ACC112 (cell line): ENCODE data around the gene SERPINA12.

Experiments used
- H2AFZ ChIP-seq: fragments of 200-600 bp; sonication (generic); one replicate; pipeline ENCODE4 v1.6.0; 2017; ENCODE audit warnings: antibody characterized with exemption, low read length; ENCODE audit not compliant: unreplicated experiment
- H3K27ac ChIP-seq: fragments of 200-600 bp; sonication (generic); 2 replicates; pipeline ENCODE4 v1.5.1; 2014; ENCODE audit warnings: low read depth, mild to moderate bottlenecking, antibody characterized with exemption, low read length, moderate library complexity
- H3K27me3 ChIP-seq: fragments of 200-600 bp; sonication (generic); 2 replicates; pipeline ENCODE4 v1.6.1; 2014; ENCODE audit warnings: mild to moderate bottlenecking, antibody characterized with exemption, low read length, moderate library complexity, mixed read lengths; ENCODE audit not compliant: insufficient read depth
- H3K36me3 ChIP-seq: fragments of 200-600 bp; sonication (generic); 2 replicates; pipeline ENCODE4 v1.6.1; 2016; ENCODE audit warnings: mild to moderate bottlenecking, antibody characterized with exemption, low read length, moderate library complexity, mixed read lengths; ENCODE audit not compliant: insufficient read depth
- H3K4me1 ChIP-seq: fragments of 200-600 bp; sonication (generic); one replicate; pipeline ENCODE4 v1.6.1; 2016; ENCODE audit warnings: low read length, mixed read lengths; ENCODE audit not compliant: insufficient read depth, unreplicated experiment, control insufficient read depth
- H3K4me3 ChIP-seq: fragments of 200-600 bp; sonication (generic); 2 replicates; pipeline ENCODE4 v1.5.1; 2014; ENCODE audit warnings: mild to moderate bottlenecking, low read depth, low read length
- H3K79me2 ChIP-seq: fragments of 200-600 bp; sonication (generic); one replicate; pipeline ENCODE4 v1.6.0; 2016; ENCODE audit warnings: low read length; ENCODE audit not compliant: control insufficient read depth, unreplicated experiment, insufficient read depth

Gene SERPINA12

DNA sequence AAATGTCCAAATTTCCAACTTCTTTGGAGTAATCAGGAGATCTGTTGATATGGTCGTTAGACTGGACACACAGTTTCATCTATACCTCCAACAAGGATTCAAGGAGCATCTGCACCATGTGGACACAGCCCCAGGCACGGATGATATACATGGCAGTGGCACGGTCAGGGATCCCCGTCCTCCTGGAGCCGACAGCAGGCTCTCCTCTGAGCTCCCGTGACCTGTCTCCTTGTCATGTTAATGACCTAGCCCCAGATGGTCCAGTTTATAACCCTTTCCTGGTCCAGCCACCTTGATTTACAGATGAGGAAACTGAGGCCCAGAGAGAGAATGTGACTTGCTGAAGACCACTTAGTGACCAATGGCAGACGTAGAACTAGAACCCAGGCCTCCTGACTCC lies 35.5 kb upstream of the SERPINA12 start:
- Histone ChIP-seq H2AFZ (no peak overlapping the region), H3K4me3 (no peak overlapping the region), H3K36me3 (no peaks in the 10 kb centered on the region), H3K27me3 (no peaks in the 10 kb centered on the region), H3K27ac (no peak overlapping the region), H3K4me1 (peaks cover 23% of the 10 kb centered on the region), H3K79me2 (no peaks in the 10 kb centered on the region)

GRCh38 chr14:94543449-94544124 lies 34.3 kb upstream of the SERPINA12 start:
- H2AFZ ChIP-seq, result no peak overlapping the region
- H3K79me2 ChIP-seq, result no peaks in the 10 kb centered on the region
- no peaks in the 10 kb centered on the region for H3K36me3 ChIP-seq
- no peak overlapping the region for H3K27ac ChIP-seq
- peaks cover 26% of the 10 kb centered on the region for H3K4me1 ChIP-seq
- H3K27me3 ChIP-seq, result no peaks in the 10 kb centered on the region
- H3K4me3 ChIP-seq, result no peak overlapping the region

- H2AFZ ChIP-seq, result no peak overlapping the region
- H3K4me3 ChIP-seq, result no peak overlapping the region
- no peak overlapping the region for H3K27ac ChIP-seq
- no peaks in the 10 kb centered on the region for H3K79me2 ChIP-seq
- H3K27me3 ChIP-seq, result no peaks in the 10 kb centered on the region
- peaks cover 26% of the 10 kb centered on the region for H3K4me1 ChIP-seq
- no peaks in the 10 kb centered on the region for H3K36me3 ChIP-seq
Measured at GRCh38 chr14:94542811-94543440, 33.7 kb upstream of the SERPINA12 start.

DNA sequence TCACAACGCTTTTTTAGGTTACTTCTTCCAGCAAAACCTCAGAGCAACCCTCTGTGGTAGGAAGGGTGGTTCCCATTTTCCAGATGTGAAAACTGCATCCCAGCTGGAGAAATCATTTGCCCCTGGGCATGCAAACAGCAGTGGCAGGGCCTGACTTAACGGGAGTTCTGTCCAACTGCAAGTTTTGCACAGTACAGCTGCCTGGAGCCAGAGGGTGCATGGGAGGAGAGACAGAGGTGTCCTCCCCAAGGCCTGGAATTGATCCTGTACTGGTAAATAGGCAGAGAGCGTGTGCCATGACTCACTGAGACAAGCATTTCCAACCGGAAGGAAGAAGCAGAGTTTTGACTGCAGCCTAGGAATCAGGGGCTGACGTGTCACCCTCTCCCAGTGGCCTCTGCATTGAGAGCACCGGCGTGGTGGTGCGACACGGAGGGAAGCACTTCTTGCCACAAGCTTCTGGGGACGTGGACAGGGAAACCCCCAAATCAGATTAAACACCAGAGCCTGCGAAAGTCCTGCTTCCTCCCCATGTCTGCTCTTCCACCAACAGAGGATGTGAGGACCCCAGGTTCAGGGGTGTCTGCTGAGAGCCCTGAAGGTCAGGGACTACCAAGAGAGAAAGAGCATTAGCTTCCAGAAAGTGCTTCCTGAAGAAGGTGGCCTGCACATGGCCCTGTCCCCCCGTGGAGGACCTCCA lies 33.0 kb upstream of the SERPINA12 start:
- Histone ChIP-seq H3K79me2 (no peaks in the 10 kb centered on the region), H3K4me1 (peaks cover 26% of the 10 kb centered on the region), H3K27ac (no peak overlapping the region), H3K4me3 (no peak overlapping the region), H2AFZ (no peak overlapping the region), H3K27me3 (no peaks in the 10 kb centered on the region), H3K36me3 (no peaks in the 10 kb centered on the region)

- Histone ChIP-seq H3K27me3 (no peaks in the 10 kb centered on the region), H3K4me1 (peaks cover 26% of the 10 kb centered on the region), H2AFZ (no peak overlapping the region), H3K36me3 (no peaks in the 10 kb centered on the region), H3K79me2 (no peaks in the 10 kb centered on the region), H3K4me3 (no peak overlapping the region), H3K27ac (no peak overlapping the region)
Measured at GRCh38 chr14:94541234-94541975, 32.1 kb upstream of the SERPINA12 start.

DNA sequence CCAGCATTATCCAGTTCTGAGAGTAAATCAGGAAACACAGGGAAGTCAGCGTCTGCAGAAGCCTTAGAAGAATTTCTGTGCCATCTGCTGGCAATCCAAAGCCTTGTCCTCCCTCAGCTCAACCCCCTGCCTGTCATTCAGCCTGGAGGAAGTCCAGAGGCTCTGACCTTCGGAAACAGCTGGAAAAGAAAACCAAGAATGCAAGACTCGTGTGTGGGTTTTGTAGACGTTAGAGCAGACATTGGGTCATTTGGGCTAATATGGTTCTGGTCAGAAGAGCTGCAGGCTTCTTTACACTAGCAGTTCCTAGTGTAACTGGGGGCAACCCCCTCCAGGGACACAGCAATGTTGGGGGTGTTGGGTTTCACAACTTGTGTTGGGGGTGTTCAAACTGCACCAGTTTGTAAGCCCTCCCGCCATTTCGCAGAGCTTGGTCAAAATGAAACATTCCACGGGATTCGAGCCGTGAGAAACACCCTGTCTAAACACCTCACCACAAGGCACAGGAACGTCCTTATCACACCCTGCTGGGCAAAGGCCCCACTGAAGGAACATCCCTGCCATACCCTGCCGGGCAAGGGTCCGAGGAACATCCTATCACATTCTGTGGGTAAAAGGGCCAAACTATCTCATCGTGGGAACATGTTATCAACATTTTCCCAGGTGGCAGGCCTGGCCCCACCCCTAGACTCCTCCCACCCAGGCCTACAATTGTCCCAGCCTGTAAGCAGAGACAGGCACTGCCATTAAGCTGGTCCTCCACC lies 30.9 kb upstream of the SERPINA12 start:
- no peak overlapping the region for H3K27ac ChIP-seq
- no peaks in the 10 kb centered on the region for H3K36me3 ChIP-seq
- H2AFZ ChIP-seq, result no peak overlapping the region
- no peaks in the 10 kb centered on the region for H3K79me2 ChIP-seq
- H3K4me1 ChIP-seq, result peaks cover 26% of the 10 kb centered on the region
- no peak overlapping the region for H3K4me3 ChIP-seq
- H3K27me3 ChIP-seq, result peaks cover 4% of the 10 kb centered on the region; the same call in 1 of the 2 replicates

- H3K79me2 ChIP-seq, result no peaks in the 10 kb centered on the region
- no peak overlapping the region for H3K27ac ChIP-seq
- H2AFZ ChIP-seq, result no peak overlapping the region
- peaks cover 9% of the 10 kb centered on the region; the same call in 1 of the 2 replicates for H3K27me3 ChIP-seq
- H3K4me1 ChIP-seq, result peaks cover 26% of the 10 kb centered on the region
- H3K4me3 ChIP-seq, result no peak overlapping the region
- no peaks in the 10 kb centered on the region for H3K36me3 ChIP-seq
Measured at GRCh38 chr14:94539181-94539580, 29.9 kb upstream of the SERPINA12 start.

DNA sequence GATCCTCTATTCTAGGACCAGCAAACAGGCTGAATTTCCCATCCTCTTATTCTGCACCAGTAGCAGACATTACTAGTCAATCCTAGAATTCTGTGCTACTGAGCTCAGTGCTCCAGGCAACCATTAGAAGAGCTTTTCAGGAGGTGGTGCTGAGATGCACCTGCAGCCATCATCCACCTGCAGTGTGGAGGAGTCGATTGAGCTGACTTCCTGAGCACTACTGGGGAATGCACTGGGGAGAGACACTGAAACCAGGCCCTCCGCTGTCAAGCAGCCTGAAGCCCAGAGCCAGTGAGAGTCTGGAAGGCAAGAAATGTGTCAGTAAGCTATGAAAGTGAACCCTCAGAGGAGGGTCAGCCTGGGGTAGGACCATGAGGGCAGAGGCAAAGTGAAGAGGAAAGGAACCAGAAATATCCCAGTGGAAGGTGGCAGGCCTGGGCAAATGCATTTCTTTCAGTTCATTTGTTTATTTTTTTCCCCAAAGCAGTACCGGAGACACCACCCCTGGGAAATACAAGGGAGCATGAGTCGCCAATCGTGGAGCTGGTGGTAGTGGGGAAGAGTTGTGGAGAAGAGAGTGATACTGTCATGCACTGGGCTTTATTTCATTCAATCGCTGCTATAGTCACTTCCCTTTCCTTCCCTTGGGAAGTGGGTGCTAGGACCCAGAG lies 28.9 kb upstream of the SERPINA12 start:
- no peaks in the 10 kb centered on the region for H3K79me2 ChIP-seq
- H2AFZ ChIP-seq, result no peak overlapping the region
- no peak overlapping the region for H3K4me3 ChIP-seq
- H3K27me3 ChIP-seq, result peaks cover 9% of the 10 kb centered on the region; the same call in 1 of the 2 replicates
- peaks cover 26% of the 10 kb centered on the region for H3K4me1 ChIP-seq
- H3K36me3 ChIP-seq, result no peaks in the 10 kb centered on the region
- H3K27ac ChIP-seq, result no peak overlapping the region

DNA sequence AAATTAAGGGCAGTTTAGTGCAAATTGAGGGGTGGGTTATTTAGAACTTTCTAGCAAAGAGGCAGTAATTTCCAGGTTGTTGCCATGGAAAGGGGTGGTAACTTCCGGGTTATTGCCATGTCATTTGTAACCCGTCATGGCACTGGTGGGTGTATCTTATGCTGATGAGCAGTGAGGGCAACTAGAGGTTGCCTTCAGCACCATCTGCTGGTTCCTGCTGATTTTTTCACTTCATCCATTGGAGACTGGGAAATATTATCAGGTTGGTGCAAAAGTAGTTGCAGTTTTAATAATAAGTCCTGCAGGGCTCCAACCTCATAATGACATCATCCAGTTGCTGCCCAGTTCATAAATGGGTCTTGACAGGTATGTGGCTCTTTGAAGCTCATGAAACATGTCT lies 27.6 kb upstream of the SERPINA12 start:
- no peaks in the 10 kb centered on the region for H3K36me3 ChIP-seq
- no peak overlapping the region for H3K4me3 ChIP-seq
- H3K27me3 ChIP-seq, result peaks cover 9% of the 10 kb centered on the region; the same call in 1 of the 2 replicates
- H3K79me2 ChIP-seq, result no peaks in the 10 kb centered on the region
- no peak overlapping the region for H2AFZ ChIP-seq
- H3K27ac ChIP-seq, result no peak overlapping the region
- peaks cover 25% of the 10 kb centered on the region for H3K4me1 ChIP-seq
